ENCODE results near the gene UGT1A8.
"Not testable (repeated sequence)": the region's sequence is repeated elsewhere in the genome, so short reads cannot be mapped to it uniquely, and the experiment has no call there.

UGT1A8 gene

GRCh38 chr2:233728723-233729301 is 111.4 kb downstream of the UGT1A8 start, which contains the start of gene UGT1A3:
Gene UGT1A3, plus strand, starts transcription at chr2:233729042. Its CDS starts 85 bp downstream, at chr2:233729127.
- no peak for DNase-seq (ENCODE audit: low read depth)

DNA sequence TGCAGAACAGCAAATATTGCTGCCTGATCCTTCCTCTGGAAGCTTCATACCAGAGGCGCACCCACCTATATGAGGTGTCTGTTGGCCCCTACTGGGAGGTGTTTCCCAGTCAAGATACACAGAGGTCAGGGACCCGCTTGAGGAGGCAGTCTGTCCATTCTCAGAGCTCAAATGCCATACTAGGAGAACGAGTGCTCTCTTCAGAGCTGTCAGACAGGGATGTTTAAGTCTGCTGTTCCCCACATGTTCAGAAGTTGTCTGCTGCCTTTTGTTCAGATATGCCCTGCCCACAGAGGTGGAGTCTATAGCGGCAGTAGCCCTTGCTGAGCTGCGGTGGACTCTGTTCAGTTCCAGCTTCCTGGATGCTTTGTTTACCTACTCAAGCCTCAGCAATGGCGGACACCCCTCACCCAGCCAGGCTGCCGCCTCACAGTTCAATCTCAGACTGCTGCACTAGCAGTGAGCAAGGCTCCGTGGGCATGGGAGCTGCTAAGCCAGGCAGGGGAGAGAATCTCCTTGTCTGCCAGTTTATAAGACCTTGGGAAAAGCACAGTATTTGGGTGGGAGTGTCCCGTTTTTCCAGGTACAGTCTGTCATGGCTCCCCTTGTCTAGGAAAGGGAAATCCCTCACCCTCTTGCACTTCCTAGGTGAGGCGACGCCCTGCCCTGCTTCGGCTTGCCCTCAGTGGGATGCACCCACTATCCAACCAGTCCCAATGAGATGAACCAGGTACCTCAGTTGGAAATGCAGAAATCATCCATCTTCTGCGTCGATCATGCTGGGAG is 119.6 kb downstream of the UGT1A8 start:
- DNase-seq (ENCODE audit: low read depth): not testable (repeated sequence)

DNA sequence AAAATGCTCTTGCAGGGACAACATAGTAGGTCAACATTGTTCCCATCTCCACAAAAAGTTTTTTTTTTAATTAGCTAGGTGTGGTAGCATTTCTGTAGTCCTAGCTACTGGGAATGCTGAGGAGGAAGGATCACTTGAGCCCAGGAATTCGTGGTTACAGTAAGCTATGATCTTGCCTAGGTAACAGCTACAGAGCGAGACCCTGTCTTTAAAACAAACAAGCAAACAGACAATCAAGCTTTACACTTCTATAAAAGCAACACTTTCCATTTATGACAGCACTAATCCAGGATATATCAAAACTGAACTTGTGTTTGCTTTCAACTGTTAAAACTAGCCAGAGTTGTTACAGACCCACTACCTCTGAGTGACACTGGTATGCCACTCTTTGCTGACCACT is 123.4 kb downstream of the UGT1A8 start:
- DNase-seq (ENCODE audit: low read depth): no peak

GRCh38 chr2:233743464-233744259 is 126.2 kb downstream of the UGT1A8 start:
- no peak for DNase-seq (ENCODE audit: low read depth)

GRCh38 chr2:233745073-233745755 is 127.8 kb downstream of the UGT1A8 start:
- DNase-seq (ENCODE audit: low read depth): no peak

DNA sequence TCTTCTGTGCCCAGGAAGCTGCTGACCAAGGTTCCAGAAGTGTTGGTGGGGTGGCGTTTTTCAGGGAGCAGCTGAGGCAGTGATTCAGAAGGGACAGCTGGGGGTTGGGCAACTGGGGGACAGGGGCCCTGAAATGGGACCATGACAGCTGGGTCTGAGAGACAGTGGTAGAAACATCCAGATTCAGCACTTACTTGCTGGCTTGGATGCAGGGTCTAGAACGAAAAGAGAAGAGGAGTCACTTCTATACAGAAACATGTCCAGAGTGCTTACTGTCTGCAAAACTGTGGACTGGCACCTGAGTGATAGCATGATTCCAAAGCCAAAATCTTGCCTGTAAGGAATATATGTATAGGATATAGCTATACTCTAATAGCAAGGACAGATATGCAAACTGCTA is 128.4 kb downstream of the UGT1A8 start:
- not testable (repeated sequence) for DNase-seq (ENCODE audit: low read depth)

- DNase-seq (ENCODE audit: low read depth): peak; percentile 1
Measured at GRCh38 chr2:233746475-233747282, 129.2 kb downstream of the UGT1A8 start.

DNA sequence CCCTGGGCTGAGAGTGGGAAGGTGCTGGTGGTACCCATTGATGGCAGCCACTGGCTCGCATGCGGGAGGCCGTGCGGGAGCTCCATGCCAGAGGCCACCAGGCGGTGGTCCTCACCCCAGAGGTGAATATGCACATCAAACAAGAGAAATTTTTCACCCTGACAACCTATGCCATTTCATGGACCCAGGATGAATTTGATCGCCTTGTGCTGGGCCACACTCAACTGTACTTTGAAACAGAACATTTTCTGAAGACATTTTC is 129.8 kb downstream of the UGT1A8 start:
- no peak for DNase-seq (ENCODE audit: low read depth)

- not testable (repeated sequence) for DNase-seq (ENCODE audit: low read depth)
Measured at GRCh38 chr2:233750689-233751088, 133.3 kb downstream of the UGT1A8 start.

- not testable (repeated sequence) for DNase-seq (ENCODE audit: low read depth)
Measured at GRCh38 chr2:233751212-233752009, 134.0 kb downstream of the UGT1A8 start.

- DNase-seq (ENCODE audit: low read depth): no peak
Measured at GRCh38 chr2:233754872-233755611, 137.6 kb downstream of the UGT1A8 start.

GRCh38 chr2:233756429-233757081 is 139.1 kb downstream of the UGT1A8 start:
- DNase-seq (ENCODE audit: low read depth): no peak

GRCh38 chr2:233758141-233758540 is 140.7 kb downstream of the UGT1A8 start:
- DNase-seq (ENCODE audit: low read depth): no peak

DNA sequence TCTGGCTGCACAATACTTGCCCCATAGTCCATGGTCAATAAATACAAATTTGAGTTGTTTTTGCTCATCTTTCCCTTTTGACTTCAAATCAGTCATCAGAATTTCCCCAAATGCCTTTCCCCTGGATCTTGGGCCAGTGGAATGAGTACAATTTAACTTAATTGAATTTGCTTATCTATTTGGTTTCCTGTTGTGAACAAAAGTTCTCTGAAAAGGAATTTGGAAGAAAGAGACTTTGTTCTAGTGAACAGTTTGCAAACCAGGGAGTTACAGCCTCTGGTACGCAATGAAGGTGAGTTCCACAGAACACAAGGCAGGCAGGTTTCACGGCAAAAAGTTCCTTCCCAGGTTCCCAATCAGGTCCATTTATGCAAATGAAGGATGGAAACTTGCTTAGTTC is 141.4 kb downstream of the UGT1A8 start:
- no peak for DNase-seq (ENCODE audit: low read depth)

- no peak for DNase-seq (ENCODE audit: low read depth)
Measured at GRCh38 chr2:233760043-233760442, 142.6 kb downstream of the UGT1A8 start, which contains the start of gene UGT1A1. Gene UGT1A1, plus strand, starts transcription at chr2:233760270. Its CDS starts 18 bp downstream, at chr2:233760288.

DNA sequence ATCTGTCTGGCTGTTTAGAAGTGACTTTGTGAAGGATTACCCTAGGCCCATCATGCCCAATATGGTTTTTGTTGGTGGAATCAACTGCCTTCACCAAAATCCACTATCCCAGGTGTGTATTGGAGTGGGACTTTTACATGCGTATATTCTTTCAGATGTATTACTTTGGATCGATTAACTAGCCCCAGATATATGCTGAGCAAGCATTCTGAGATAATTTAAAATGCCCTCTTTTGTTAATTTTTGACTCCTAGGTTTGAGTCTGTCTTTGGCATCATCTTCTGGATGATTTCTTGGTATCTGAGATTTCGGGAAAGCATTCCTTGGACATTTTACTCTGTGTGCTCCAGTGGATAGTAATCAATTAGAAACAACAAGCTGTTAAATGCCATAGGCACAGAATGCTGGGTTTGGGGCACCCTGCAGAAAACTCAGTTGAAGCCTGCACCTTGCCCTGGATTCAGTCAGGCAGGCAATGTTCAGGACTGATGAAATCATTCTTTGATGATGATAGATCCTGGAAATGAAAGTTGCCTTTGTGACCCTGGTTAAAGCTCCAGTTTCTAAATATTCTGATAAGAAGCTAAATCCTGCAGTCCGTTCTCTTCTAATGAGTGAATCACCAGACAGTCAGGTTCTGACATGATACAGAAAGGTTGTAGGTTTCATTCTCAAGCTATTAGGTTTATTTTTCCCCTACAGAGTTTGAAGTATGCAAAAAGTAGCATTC is 143.8 kb downstream of the UGT1A8 start:
- DNase-seq (ENCODE audit: low read depth): peak; percentile 60

DNA sequence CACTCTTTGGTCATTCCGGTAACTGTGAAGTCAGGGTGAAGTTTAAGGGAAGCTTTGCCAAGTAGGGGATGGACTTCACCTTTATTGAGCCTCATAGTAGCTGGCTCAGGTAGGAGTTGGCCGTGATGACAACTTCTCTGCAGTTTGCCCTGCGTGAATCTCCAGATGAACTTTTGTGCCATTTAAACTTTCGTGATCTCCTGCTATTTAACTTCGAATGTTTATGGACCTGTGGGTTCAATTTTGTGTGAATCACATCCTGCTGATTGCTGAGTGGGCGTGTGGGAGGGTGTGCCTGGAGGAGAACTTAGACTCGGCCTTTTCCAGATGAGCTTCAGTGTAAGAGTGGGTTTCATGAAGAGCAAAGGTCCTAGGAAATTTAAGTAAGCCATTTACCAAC is 146.8 kb downstream of the UGT1A8 start:
- peak; percentile 55 for DNase-seq (ENCODE audit: low read depth)

DNA sequence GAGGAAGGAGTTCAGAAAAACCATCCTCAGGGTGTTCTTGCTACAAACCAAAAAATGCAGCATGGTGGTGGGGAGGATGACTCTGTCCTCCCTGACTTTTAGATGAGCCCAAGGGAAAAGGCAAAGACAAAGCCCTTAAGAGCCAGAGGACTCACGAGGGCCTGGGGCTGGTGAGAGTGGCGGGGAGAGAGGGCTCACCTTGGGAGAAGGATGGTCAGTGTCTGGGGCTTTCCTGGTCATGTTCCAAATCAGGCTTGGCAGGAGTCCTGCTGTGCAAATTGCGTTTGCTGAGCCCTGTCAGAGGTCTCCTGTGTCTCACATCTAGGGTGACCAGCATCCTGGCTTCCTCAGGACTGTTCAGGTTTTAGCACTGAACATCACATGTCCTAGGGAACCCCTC is 147.3 kb downstream of the UGT1A8 start:
- no peak for DNase-seq (ENCODE audit: low read depth)

DNA sequence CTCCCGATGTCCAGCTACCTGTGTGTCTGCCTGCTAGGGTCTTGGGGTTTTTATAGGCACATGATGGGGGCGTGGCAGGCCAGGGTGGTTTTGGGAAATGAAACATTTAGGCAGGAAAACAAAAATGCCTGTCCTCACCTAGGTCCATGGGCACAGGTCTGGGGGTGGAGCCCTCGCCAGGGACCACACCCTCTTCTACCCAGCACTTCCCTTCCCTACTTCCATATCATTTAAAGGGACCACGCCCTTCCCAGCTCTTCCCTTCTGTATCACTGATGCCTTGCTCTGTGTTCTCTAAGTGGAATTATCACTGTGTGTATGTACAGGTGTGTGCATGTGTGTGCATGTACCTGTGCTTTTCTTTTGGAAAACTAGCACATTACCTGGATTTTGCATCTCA is 149.0 kb downstream of the UGT1A8 start:
- no peak for DNase-seq (ENCODE audit: low read depth)

Measured in amniotic epithelial cell (primary cell).